Hematopoietic multipotent progenitor cell treated with erythropoietin and hydrocortisone succinate and interleukin-3 and kit ligand, for 8 days (in vitro differentiated cells): ENCODE data around the gene APOL5.
A peak's percentile ranks its signal among the peaks of the same experiment; 100 is the strongest.

Experiments used
- DNase-seq: peaks from one replicate; pipeline ENCODE4 v3.0.0-alpha.2; 2015

Gene APOL5

GRCh38 chr22:35746248-35746647 lies 28.6 kb downstream of the APOL5 start:
- no peak for DNase-seq

GRCh38 chr22:35746946-35747703 lies 29.5 kb downstream of the APOL5 start:
- no peak for DNase-seq

- no peak for DNase-seq
Measured at GRCh38 chr22:35749808-35750207, 32.1 kb downstream of the APOL5 start.

- no peak for DNase-seq
Measured at GRCh38 chr22:35752006-35752862, 34.6 kb downstream of the APOL5 start.

- no peak for DNase-seq
Measured at GRCh38 chr22:35752863-35753189, 35.2 kb downstream of the APOL5 start.

- no peak for DNase-seq
Measured at GRCh38 chr22:35754761-35755160, 37.1 kb downstream of the APOL5 start.

- DNase-seq, result no peak
Measured at GRCh38 chr22:35756722-35757121, 39.0 kb downstream of the APOL5 start.

GRCh38 chr22:35758394-35758793 lies 40.7 kb downstream of the APOL5 start:
- DNase-seq, result no peak

GRCh38 chr22:35761037-35761436 lies 43.4 kb downstream of the APOL5 start:
- peak; percentile 53 for DNase-seq

- DNase-seq, result no peak
Measured at GRCh38 chr22:35766654-35767580, 49.2 kb downstream of the APOL5 start.

- no peak for DNase-seq
Measured at GRCh38 chr22:35769974-35770373, 52.3 kb downstream of the APOL5 start.

- no peak for DNase-seq
Measured at GRCh38 chr22:35775339-35775738, 57.7 kb downstream of the APOL5 start.

GRCh38 chr22:35777335-35777975 lies 59.8 kb downstream of the APOL5 start:
- DNase-seq, result no peak
